HepG2 (cell line): Measurements from ENCODE around the gene DSG2. TPM values are rescaled to one million over a fixed set of nuclear protein-coding genes. Genes with fewer than 3 reads are reported as not detected.

Experiments
- HCFC1 ChIP-seq: fragments of 150-350 bp; IDR thresholded peaks from 2 replicates; pipeline ENCODE4 v1.6.1; 2014; ENCODE audit warnings: low read depth, low read length
- KLF11 ChIP-seq: IDR thresholded peaks from 2 replicates; pipeline ENCODE4 v1.6.1; 2016; ENCODE audit warnings: missing compliant biosample characterization
- MIXL1 ChIP-seq: IDR thresholded peaks from 2 replicates; pipeline ENCODE4 v1.6.1; 2016
- NKX3-1 ChIP-seq: sonication (generic); formaldehyde crosslinking; IDR thresholded peaks from 2 replicates; pipeline ENCODE4 v1.5.0; 2020; ENCODE audit warnings: missing genetic modification reagents
- NR2C2 ChIP-seq: sonication (generic); formaldehyde crosslinking; IDR thresholded peaks from 2 replicates; pipeline ENCODE4 v1.4.0; 2020; ENCODE audit warnings: missing genetic modification reagents, mild to moderate bottlenecking, moderate library complexity, borderline replicate concordance
- ONECUT2 ChIP-seq: sonication (generic); formaldehyde crosslinking; IDR thresholded peaks from 2 replicates; pipeline ENCODE4 v1.4.0; 2020; ENCODE audit warnings: missing genetic modification reagents
- SIX4 ChIP-seq: sonication (generic); formaldehyde crosslinking; IDR thresholded peaks from 2 replicates; pipeline ENCODE4 v1.4.0; 2020; ENCODE audit warnings: missing genetic modification reagents
- SRY ChIP-seq: sonication (generic); formaldehyde crosslinking; IDR thresholded peaks from 2 replicates; pipeline ENCODE4 v1.8.0; 2022; ENCODE audit warnings: mild to moderate bottlenecking, missing genetic modification reagents
- ZFX ChIP-seq: sonication (generic); formaldehyde crosslinking; IDR thresholded peaks from 2 replicates; pipeline ENCODE4 v1.4.0; 2020; ENCODE audit warnings: mild to moderate bottlenecking, low read depth, missing genetic modification reagents, moderate library complexity
- ZMYM4 ChIP-seq: sonication (generic); formaldehyde crosslinking; IDR thresholded peaks from 2 replicates; pipeline ENCODE4 v1.8.1; 2023; ENCODE audit warnings: mild to moderate bottlenecking, missing genetic modification reagents
- ZNF629 ChIP-seq: sonication (generic); formaldehyde crosslinking; conservative IDR thresholded peaks from 2 replicates; pipeline ENCODE4 v1.5.0; 2020; ENCODE audit warnings: missing genetic modification reagents
- ZNF672 ChIP-seq: sonication (generic); formaldehyde crosslinking; IDR thresholded peaks from 2 replicates; pipeline ENCODE4 v1.8.1; 2022; ENCODE audit warnings: missing genetic modification reagents
- polyA plus RNA-seq, 8 experiments: library from polyadenylated mRNA; depleted of rRNA in 3 of 8; stranded (reverse) in 7 of 8; unstranded in 1 of 8; fragments of >200 nt; fragmentation: Illumina TruSeq in 4 of 8; extraction: Trizol in 4 of 8; gene quantifications; 2 replicates each; pipeline versions ENCODE4 v1.2.1 to v1.2.3, GENCODE V29; 2011 to 2016; ENCODE audit warnings: low read depth in 4 of 8, missing spikeins in 1 of 8, mixed read lengths in 1 of 8; ENCODE audit not compliant: insufficient read depth in 1 of 8
- total RNA-seq, 5 experiments: library from RNA; depleted of rRNA; stranded (reverse); fragments of >200 nt; fragmentation: Illumina TruSeq; extraction: Trizol; gene quantifications; 2 replicates each; pipeline ENCODE4 v1.2.3, GENCODE V29; 2016; ENCODE audit warnings: low read depth in 1 of 5
- TF ChIP-seq, protein P1 (sequence below): sonication (generic); formaldehyde crosslinking; IDR thresholded peaks from 2 replicates; pipeline ENCODE4 v1.4.0; 2020; ENCODE audit warnings: mild to moderate bottlenecking, missing genetic modification reagents
- TF ChIP-seq, protein P2 (sequence below): IDR thresholded peaks from 2 replicates; pipeline ENCODE4 v1.6.1; 2018; ENCODE audit warnings: missing genetic modification reagents, mild to moderate bottlenecking, missing compliant biosample characterization
- TF ChIP-seq, protein P3 (sequence below): IDR thresholded peaks from 2 replicates; pipeline ENCODE4 v1.6.1; 2016; ENCODE audit warnings: mild to moderate bottlenecking
- TF ChIP-seq, protein P4 (sequence below): sonication (generic); formaldehyde crosslinking; IDR thresholded peaks from 2 replicates; pipeline ENCODE4 v1.4.0; 2020; ENCODE audit warnings: low read depth, mild to moderate bottlenecking, missing genetic modification reagents
- TF ChIP-seq, protein P5 (sequence below): sonication (generic); formaldehyde crosslinking; IDR thresholded peaks from 2 replicates; pipeline ENCODE4 v1.4.0; 2020; ENCODE audit warnings: missing genetic modification reagents, mild to moderate bottlenecking, borderline replicate concordance
- TF ChIP-seq, protein P6 (sequence below): sonication (generic); formaldehyde crosslinking; IDR thresholded peaks from 2 replicates; pipeline ENCODE4 v1.4.0; 2020; ENCODE audit warnings: missing genetic modification reagents, borderline replicate concordance
- TF ChIP-seq, protein P7 (sequence below): sonication (generic); formaldehyde crosslinking; IDR thresholded peaks from 2 replicates; pipeline ENCODE4 v1.5.0; 2020; ENCODE audit warnings: missing genetic modification reagents

DSG2 gene
- total and polyA plus RNA-seq, 2 of the 13 experiments (the other 11 are each of a cell fraction or from before 2014, with no cell fraction given) = 23.3 to 66.7 TPM

DNA sequence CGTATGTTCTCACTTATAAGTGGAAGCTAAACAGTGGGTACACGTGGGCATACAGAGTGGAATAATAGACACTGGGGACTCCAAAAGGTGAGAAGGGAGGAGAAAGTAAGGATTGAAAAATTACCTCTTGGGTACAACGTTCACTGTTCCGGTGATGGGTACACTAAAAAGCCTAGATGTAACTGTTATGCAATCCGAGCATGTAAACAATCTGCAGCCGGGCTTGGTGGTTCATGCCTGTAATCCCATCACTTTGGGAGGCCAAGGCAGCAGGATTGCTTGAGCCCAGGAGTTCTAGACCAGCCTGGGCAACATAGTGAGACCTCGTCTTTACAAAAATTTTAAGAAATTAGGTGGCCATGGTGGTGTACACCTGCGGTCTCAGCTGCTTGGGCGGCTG is 60.6 kb downstream of the DSG2 start (continued):
- TF ChIP-seq, protein P1, sequence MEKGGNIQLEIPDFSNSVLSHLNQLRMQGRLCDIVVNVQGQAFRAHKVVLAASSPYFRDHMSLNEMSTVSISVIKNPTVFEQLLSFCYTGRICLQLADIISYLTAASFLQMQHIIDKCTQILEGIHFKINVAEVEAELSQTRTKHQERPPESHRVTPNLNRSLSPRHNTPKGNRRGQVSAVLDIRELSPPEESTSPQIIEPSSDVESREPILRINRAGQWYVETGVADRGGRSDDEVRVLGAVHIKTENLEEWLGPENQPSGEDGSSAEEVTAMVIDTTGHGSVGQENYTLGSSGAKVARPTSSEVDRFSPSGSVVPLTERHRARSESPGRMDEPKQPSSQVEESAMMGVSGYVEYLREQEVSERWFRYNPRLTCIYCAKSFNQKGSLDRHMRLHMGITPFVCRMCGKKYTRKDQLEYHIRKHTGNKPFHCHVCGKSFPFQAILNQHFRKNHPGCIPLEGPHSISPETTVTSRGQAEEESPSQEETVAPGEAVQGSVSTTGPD (CRISPR knock-in tag) = no peak
- TF ChIP-seq NR2C2 (CRISPR knock-in tag) (no peak), SRY (CRISPR knock-in tag) (no peak), ZNF672 (no peak), KLF11 (no peak), MIXL1 (peak; percentile 68; the same call in 1 of the 2 replicates), NKX3-1 (CRISPR knock-in tag) (no peak), SIX4 (CRISPR knock-in tag) (no peak), ZFX (CRISPR knock-in tag) (0 out of 2 replicates have a peak, but pooled peaks have one; percentile 26), ZNF629 (CRISPR knock-in tag) (peak; percentile 90), ZMYM4 (peak; percentile 88), HCFC1 (no peak), ONECUT2 (CRISPR knock-in tag) (no peak)
- TF ChIP-seq, protein P2, sequence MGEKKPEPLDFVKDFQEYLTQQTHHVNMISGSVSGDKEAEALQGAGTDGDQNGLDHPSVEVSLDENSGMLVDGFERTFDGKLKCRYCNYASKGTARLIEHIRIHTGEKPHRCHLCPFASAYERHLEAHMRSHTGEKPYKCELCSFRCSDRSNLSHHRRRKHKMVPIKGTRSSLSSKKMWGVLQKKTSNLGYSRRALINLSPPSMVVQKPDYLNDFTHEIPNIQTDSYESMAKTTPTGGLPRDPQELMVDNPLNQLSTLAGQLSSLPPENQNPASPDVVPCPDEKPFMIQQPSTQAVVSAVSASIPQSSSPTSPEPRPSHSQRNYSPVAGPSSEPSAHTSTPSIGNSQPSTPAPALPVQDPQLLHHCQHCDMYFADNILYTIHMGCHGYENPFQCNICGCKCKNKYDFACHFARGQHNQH = peak; percentile 64; the same call in 1 of the 2 replicates
- TF ChIP-seq, protein P3, sequence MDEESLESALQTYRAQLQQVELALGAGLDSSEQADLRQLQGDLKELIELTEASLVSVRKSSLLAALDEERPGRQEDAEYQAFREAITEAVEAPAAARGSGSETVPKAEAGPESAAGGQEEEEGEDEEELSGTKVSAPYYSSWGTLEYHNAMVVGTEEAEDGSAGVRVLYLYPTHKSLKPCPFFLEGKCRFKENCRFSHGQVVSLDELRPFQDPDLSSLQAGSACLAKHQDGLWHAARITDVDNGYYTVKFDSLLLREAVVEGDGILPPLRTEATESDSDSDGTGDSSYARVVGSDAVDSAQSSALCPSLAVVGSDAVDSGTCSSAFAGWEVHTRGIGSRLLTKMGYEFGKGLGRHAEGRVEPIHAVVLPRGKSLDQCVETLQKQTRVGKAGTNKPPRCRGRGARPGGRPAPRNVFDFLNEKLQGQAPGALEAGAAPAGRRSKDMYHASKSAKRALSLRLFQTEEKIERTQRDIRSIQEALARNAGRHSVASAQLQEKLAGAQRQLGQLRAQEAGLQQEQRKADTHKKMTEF (CRISPR knock-in tag) = peak; percentile 46; the same call in 1 of the 2 replicates
- TF ChIP-seq, protein P4, sequence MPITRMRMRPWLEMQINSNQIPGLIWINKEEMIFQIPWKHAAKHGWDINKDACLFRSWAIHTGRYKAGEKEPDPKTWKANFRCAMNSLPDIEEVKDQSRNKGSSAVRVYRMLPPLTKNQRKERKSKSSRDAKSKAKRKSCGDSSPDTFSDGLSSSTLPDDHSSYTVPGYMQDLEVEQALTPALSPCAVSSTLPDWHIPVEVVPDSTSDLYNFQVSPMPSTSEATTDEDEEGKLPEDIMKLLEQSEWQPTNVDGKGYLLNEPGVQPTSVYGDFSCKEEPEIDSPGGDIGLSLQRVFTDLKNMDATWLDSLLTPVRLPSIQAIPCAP = no peak
- TF ChIP-seq, protein P5, sequence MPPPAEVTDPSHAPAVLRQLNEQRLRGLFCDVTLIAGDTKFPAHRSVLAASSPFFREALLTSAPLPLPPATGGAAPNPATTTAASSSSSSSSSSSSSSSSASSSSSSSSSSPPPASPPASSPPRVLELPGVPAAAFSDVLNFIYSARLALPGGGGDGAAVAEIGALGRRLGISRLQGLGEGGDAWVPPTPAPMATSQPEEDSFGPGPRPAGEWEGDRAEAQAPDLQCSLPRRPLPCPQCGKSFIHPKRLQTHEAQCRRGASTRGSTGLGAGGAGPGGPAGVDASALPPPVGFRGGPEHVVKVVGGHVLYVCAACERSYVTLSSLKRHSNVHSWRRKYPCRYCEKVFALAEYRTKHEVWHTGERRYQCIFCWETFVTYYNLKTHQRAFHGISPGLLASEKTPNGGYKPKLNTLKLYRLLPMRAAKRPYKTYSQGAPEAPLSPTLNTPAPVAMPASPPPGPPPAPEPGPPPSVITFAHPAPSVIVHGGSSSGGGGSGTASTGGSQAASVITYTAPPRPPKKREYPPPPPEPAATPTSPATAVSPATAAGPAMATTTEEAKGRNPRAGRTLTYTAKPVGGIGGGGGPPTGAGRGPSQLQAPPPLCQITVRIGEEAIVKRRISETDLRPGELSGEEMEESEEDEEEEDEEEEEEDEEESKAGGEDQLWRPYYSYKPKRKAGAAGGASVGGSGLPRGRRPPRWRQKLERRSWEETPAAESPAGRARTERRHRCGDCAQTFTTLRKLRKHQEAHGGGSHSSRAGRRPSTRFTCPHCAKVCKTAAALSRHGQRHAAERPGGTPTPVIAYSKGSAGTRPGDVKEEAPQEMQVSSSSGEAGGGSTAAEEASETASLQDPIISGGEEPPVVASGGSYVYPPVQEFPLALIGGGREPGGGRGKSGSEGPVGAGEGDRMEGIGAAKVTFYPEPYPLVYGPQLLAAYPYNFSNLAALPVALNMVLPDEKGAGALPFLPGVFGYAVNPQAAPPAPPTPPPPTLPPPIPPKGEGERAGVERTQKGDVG (CRISPR knock-in tag) = no peak
- TF ChIP-seq, protein P6, sequence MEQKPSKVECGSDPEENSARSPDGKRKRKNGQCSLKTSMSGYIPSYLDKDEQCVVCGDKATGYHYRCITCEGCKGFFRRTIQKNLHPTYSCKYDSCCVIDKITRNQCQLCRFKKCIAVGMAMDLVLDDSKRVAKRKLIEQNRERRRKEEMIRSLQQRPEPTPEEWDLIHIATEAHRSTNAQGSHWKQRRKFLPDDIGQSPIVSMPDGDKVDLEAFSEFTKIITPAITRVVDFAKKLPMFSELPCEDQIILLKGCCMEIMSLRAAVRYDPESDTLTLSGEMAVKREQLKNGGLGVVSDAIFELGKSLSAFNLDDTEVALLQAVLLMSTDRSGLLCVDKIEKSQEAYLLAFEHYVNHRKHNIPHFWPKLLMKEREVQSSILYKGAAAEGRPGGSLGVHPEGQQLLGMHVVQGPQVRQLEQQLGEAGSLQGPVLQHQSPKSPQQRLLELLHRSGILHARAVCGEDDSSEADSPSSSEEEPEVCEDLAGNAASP (CRISPR knock-in tag) = peak; percentile 42; the same call in 1 of the 2 replicates
- TF ChIP-seq, protein P7, sequence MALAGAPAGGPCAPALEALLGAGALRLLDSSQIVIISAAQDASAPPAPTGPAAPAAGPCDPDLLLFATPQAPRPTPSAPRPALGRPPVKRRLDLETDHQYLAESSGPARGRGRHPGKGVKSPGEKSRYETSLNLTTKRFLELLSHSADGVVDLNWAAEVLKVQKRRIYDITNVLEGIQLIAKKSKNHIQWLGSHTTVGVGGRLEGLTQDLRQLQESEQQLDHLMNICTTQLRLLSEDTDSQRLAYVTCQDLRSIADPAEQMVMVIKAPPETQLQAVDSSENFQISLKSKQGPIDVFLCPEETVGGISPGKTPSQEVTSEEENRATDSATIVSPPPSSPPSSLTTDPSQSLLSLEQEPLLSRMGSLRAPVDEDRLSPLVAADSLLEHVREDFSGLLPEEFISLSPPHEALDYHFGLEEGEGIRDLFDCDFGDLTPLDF (CRISPR knock-in tag) = no peak
